T-cell (primary cell): ENCODE results near the gene NLRP3. TPM values are rescaled to one million over a fixed set of nuclear protein-coding genes. Genes with fewer than 3 reads are reported as not detected.

ENCODE experiments used
- ATAC-seq, 4 experiments: fragments of 200-7000 bp in 3 of 4; fragments of 150-1000 bp in 1 of 4; cut with Tn5 transposase; replicated peaks in 1 of 4; 1 replicate in 3 of 4; 2 replicates in 1 of 4; pipeline ENCODE4 v1.10.0; 2021; ENCODE audit warnings: moderate library complexity in 3 of 4, mild to moderate bottlenecking in 2 of 4, moderate number of reproducible peaks in 1 of 4
- CTCF ChIA-PET, 2 donors: fragments of 300-600 bp; sonication (Branson Sonifier 250); formaldehyde crosslinking; loops; one replicate each; lab custom pipeline; 2022; ENCODE audit warnings: antibody characterized with exemption in 2 of 2; lab: Charles Lee
- POLR2A ChIA-PET, 2 donors: fragments of 300-600 bp; sonication (Branson Sonifier 250); formaldehyde crosslinking; loops; one replicate each; lab custom pipeline; 2022; ENCODE audit warnings: antibody characterized with exemption in 2 of 2; lab: Charles Lee
- DNase-seq, 35 experiments: peaks; one replicate each; pipeline versions ENCODE4 v3.0.0 to v3.0.0-alpha.2; 2013 to 2023
- H3K27ac ChIP-seq: one replicate; pipeline ENCODE4 v1.5.1; 2013; ENCODE audit warnings: low read length
- H3K27me3 ChIP-seq, 2 experiments: replicated peaks in 1 of 2; 1 replicate in 1 of 2; 2 replicates in 1 of 2; pipeline versions ENCODE4 v1.6.1 to v1.7.0; 2013; ENCODE audit warnings: low read length in 1 of 2, mixed read lengths in 1 of 2; ENCODE audit not compliant: control insufficient read depth in 2 of 2, insufficient read depth in 2 of 2; ENCODE audit errors: extremely low read depth in 1 of 2
- H3K36me3 ChIP-seq, 2 donors: 1 replicate in 1 of 2; 2 replicates in 1 of 2; pipeline versions ENCODE4 v1.6.1 to v1.7.0; 2013; ENCODE audit warnings: low read length in 1 of 2; ENCODE audit not compliant: control insufficient read depth in 2 of 2, insufficient read depth in 1 of 2; ENCODE audit errors: extremely low read depth in 1 of 2
- H3K4me1 ChIP-seq, 2 experiments: 1 replicate in 1 of 2; 2 replicates in 1 of 2; pipeline versions ENCODE4 v1.6.1 to v1.7.0; 2013; ENCODE audit warnings: low read length in 2 of 2, mixed read lengths in 1 of 2; ENCODE audit not compliant: insufficient read depth in 2 of 2, control insufficient read depth in 1 of 2; ENCODE audit errors: extremely low read depth in 1 of 2
- H3K4me3 ChIP-seq, 2 donors: 1 replicate in 1 of 2; 2 replicates in 1 of 2; pipeline versions ENCODE4 v1.5.1 to v1.7.0; 2013; ENCODE audit warnings: mild to moderate bottlenecking in 2 of 2, low read length in 1 of 2, moderate library complexity in 1 of 2; ENCODE audit not compliant: control insufficient read depth in 1 of 2; ENCODE audit errors: extremely low read depth in 1 of 2
- H3K9me3 ChIP-seq: 2 replicates; pipeline ENCODE4 v1.7.0; 2013
- H3K27ac Mint-ChIP-seq, 2 donors: one replicate each; pipeline ENCODE4 v1.8.0; 2020 to 2021; ENCODE audit warnings: mild to moderate bottlenecking in 2 of 2, mixed read lengths in 2 of 2
- H3K27me3 Mint-ChIP-seq, 2 donors: one replicate each; pipeline ENCODE4 v1.8.0; 2021 to 2022; ENCODE audit warnings: mixed read lengths in 2 of 2
- H3K36me3 Mint-ChIP-seq: one replicate; pipeline ENCODE4 v1.8.0; 2021; ENCODE audit warnings: mixed read lengths
- H3K4me1 Mint-ChIP-seq, 3 donors: one replicate each; pipeline ENCODE4 v1.8.0; 2020 to 2022; ENCODE audit warnings: mixed read lengths in 3 of 3, mild to moderate bottlenecking in 1 of 3
- H3K4me3 Mint-ChIP-seq, 3 donors: one replicate each; pipeline ENCODE4 v1.8.0; 2020 to 2022; ENCODE audit warnings: mild to moderate bottlenecking in 3 of 3, mixed read lengths in 3 of 3, moderate library complexity in 3 of 3
- H3K9me3 Mint-ChIP-seq, 3 donors: one replicate each; pipeline ENCODE4 v1.8.0; 2020 to 2022; ENCODE audit warnings: mixed read lengths in 3 of 3
- WGBS: methylation state at CpG from one replicate; pipeline ENCODE4 v1.1.5; 2013; ENCODE audit warnings: missing lambda C conversion rate; ENCODE audit not compliant: insufficient coverage; 5-methylcytosine and 5-hydroxymethylcytosine counted together
- total RNA-seq, 35 experiments: library from RNA in 6 of 35; stranded (reverse) in 6 of 35; fragments of 120-200 nt in 1 of 35; gene quantifications; one replicate each; pipeline versions ENCODE4 v1.2.1 to v1.2.4 and lab custom pipeline; 2013 to 2026

NLRP3 gene
- total RNA-seq, 5 donors from 2014 or later (not counting 1 experiment from before 2014, with no cell fraction given), result 2.9 to 8.5 (median 5.1) TPM

DNA sequence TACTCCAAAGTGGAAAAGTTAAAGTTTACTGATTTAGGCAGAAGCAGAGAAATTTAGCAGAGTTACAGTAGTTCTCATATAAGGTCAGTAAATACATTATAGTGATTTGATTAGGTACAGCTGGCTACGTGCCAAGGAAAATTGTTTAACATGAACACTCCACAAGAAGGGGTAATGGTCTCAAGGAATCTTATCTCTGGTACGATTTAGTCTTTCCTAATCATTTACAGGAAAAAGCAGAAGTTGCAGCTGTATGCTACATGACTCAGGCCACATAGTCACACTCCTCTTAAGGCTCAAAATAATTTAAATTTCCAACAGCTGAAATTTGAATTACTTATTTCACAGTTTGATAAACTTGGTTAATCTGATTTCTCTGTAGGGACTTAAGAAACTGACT is 78.8 kb downstream of the NLRP3 start:
- H3K36me3 Mint-ChIP-seq, result no peaks in the 10 kb centered on the region
- Histone ChIP-seq H3K9me3 (no peaks in the 10 kb centered on the region), H3K27me3 (peaks cover 0 to 5% of the 10 kb centered on the region in 2 experiments), H3K36me3 (no peaks in the 10 kb centered on the region), H3K4me3 (no peak overlapping the region), H3K4me1 (no peaks in the 10 kb centered on the region), H3K27ac (no peak overlapping the region)
- no peak for ATAC-seq
- H3K4me1 Mint-ChIP-seq, result no peaks in the 10 kb centered on the region
- DNase-seq, result no peak
- ChIA-PET CTCF (interaction anchor here in 1 of 2 donors (0.6 kb wide), 1 partner anchor 105 kb away, joined by 3 read pairs; no protein-coding TSS in a partner anchor), POLR2A (interaction anchor here in 1 of 2 donors (0.6 kb wide), 1 partner anchor 374 kb away, joined by 4 read pairs; no protein-coding TSS in a partner anchor)
- H3K9me3 Mint-ChIP-seq, result no peaks in the 10 kb centered on the region
- H3K4me3 Mint-ChIP-seq, result no peak overlapping the region
- 20% methylated on average over 1 of the region's 2 CpGs for WGBS
- no peak overlapping the region for H3K27ac Mint-ChIP-seq
- H3K27me3 Mint-ChIP-seq, result peaks cover 33 to 38% of the 10 kb centered on the region in 2 donors

DNA sequence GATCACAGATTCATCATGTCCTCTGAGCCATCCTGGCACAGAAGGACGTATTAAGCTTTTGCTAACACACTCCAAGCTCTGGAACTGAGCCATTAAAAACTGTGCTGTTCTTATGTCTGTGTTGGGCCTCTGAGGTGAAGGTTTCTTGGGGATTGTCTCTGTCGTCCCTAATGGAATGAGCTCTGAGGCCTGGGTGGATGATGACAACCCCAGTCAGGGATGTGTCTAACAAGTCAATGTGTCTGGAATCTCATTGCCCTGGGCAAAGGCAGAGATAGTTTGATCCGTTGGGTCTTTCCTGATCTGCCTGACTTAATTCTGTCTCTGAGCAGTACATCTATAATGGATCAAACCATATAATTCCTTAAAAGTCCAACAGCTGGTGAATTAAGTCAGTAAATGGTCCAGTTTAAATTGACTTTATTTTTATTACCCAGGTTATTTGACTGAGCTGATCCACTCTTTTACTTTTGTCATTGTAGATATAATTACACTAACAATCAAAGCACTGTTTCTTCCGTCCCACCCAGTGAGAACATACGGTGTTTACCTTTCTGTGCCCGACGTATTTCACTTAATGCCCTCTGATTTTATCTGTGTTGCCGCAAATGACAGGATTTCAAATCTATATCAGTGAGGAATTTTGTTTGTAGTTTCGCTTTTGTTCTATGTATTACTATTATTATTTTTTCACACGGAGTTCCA is 80.8 kb downstream of the NLRP3 start:
- Histone ChIP-seq H3K27me3 (no peaks in the 10 kb centered on the region), H3K36me3 (no peaks in the 10 kb centered on the region), H3K4me1 (no peaks in the 10 kb centered on the region), H3K9me3 (no peaks in the 10 kb centered on the region), H3K4me3 (no peak overlapping the region), H3K27ac (no peak overlapping the region)
- ATAC-seq (no peak), DNase-seq (no peak)
- POLR2A ChIA-PET, result interaction anchor here in 1 of 2 donors (0.6 kb wide), 1 partner anchor 9 kb away, joined by 4 read pairs; no protein-coding TSS in a partner anchor
- no peak overlapping the region for H3K4me3 Mint-ChIP-seq
- no peak overlapping the region for H3K27ac Mint-ChIP-seq
- H3K9me3 Mint-ChIP-seq, result no peaks in the 10 kb centered on the region
- WGBS, result 95% methylated on average over 6 of the region's 10 CpGs
- CTCF ChIA-PET, result no interaction called here
- H3K36me3 Mint-ChIP-seq, result no peaks in the 10 kb centered on the region
- peaks cover 26 to 30% of the 10 kb centered on the region in 2 donors for H3K27me3 Mint-ChIP-seq
- no peaks in the 10 kb centered on the region for H3K4me1 Mint-ChIP-seq

Other genes starting within 250 kb of the NLRP3 start
- 10 to 100 TPM; 17.0 to 22.1 (median 18.3) TPM for gene ZNF124, start 244.2 kb upstream of the NLRP3 start, total RNA-seq
- not detected for gene VN1R5, start 160.1 kb upstream of the NLRP3 start, total RNA-seq
- gene ZNF496, start 84.3 kb upstream of the NLRP3 start, total RNA-seq, result 10 to 100 TPM; 12.2 to 29.3 (median 23.6) TPM
- gene OR2B11, start 41.9 kb downstream of the NLRP3 start, total RNA-seq, result not detected
- gene OR2C3, start 120.3 kb downstream of the NLRP3 start, total RNA-seq, result not detected
- gene GCSAML, start 133.0 kb downstream of the NLRP3 start, total RNA-seq, result under 1 TPM in 4 of 5 donors, not detected in 1; 0.26 to 0.85 (median 0.36) TPM
- not detected for gene OR2G2, start 172.2 kb downstream of the NLRP3 start, total RNA-seq
- gene OR2G3, start 189.4 kb downstream of the NLRP3 start, total RNA-seq, result not detected